H1 (cell line): ENCODE data around the gene ANKRD12. TPM values are rescaled to one million over a fixed set of nuclear protein-coding genes. Genes with fewer than 3 reads are reported as not detected.

Source experiments
- CTCF ChIA-PET: fragments of 300-600 bp; sonication (Branson Sonifier 250); formaldehyde crosslinking; loops from one replicate; lab custom pipeline; 2021; ENCODE audit not compliant: partially characterized antibody; lab: Charles Lee
- POLR2A ChIA-PET: fragments of 300-600 bp; sonication (Branson Sonifier 250); formaldehyde crosslinking; loops from one replicate; lab custom pipeline; 2021; ENCODE audit warnings: inconsistent platforms; ENCODE audit not compliant: partially characterized antibody; lab: Charles Lee
- DNase-seq, 2 experiments: peaks; one replicate each; pipeline versions ENCODE4 v3.0.0 to v3.0.0-alpha.2; 2010 to 2022; ENCODE audit warnings: low spot score in 2 of 2, low read depth in 1 of 2, mixed read lengths in 1 of 2
- FAIRE-seq: peaks from 2 replicates; lab custom pipeline; 2011; peaks lifted over from hg19 to GRCh38; lab: Jason Lieb, UNC
- H2AFZ ChIP-seq: 2 replicates; pipeline ENCODE4 v1.8.1; 2012; ENCODE audit warnings: low read length, inconsistent platforms
- H2AK5ac ChIP-seq: 2 replicates; pipeline ENCODE4 v1.6.1; 2013; ENCODE audit warnings: low read depth, low read length
- H2BK120ac ChIP-seq: replicated peaks from 2 replicates; pipeline ENCODE3; 2013; ENCODE audit warnings: low read depth, low read length, inconsistent platforms
- H2BK12ac ChIP-seq: 2 replicates; pipeline ENCODE4 v1.6.1; 2013; ENCODE audit warnings: low read depth, low read length
- H2BK15ac ChIP-seq: 2 replicates; pipeline ENCODE4 v1.6.1; 2013; ENCODE audit warnings: low read length
- H2BK20ac ChIP-seq: 2 replicates; pipeline ENCODE4 v1.6.1; 2013; ENCODE audit warnings: low read length
- H2BK5ac ChIP-seq: 2 replicates; pipeline ENCODE4 v1.6.1; 2013; ENCODE audit warnings: low read depth, low read length
- H3K14ac ChIP-seq: 2 replicates; pipeline ENCODE4 v1.6.1; 2013; ENCODE audit warnings: inconsistent platforms; ENCODE audit not compliant: insufficient read length
- H3K18ac ChIP-seq: 2 replicates; pipeline ENCODE4 v1.6.1; 2013; ENCODE audit warnings: low read length; ENCODE audit errors: extremely low read depth
- H3K23ac ChIP-seq: 2 replicates; pipeline ENCODE4 v1.6.1; 2013; ENCODE audit warnings: inconsistent platforms; ENCODE audit not compliant: insufficient read length
- H3K23me2 ChIP-seq: 2 replicates; pipeline ENCODE4 v1.6.1; 2013; ENCODE audit warnings: low read depth, low read length
- H3K27ac ChIP-seq: 2 replicates; pipeline ENCODE4 v1.6.1; 2011; ENCODE audit warnings: low read depth, low read length, inconsistent platforms
- H3K27me3 ChIP-seq, 4 experiments: replicated peaks in 1 of 4; 1 replicate in 1 of 4; 2 replicates in 3 of 4; pipeline versions ENCODE4 v1.6.1 to v1.8.1; 2011 to 2013; ENCODE audit warnings: low read length in 3 of 4, mild to moderate bottlenecking in 3 of 4, inconsistent platforms in 2 of 4, mixed read lengths in 2 of 4, moderate library complexity in 1 of 4; ENCODE audit not compliant: control insufficient read depth in 3 of 4, insufficient read depth in 3 of 4; ENCODE audit errors: extremely low read depth in 1 of 4
- H3K36me3 ChIP-seq, 4 experiments: 2 replicates each; pipeline versions ENCODE4 v1.6.1 to v1.8.1; 2011 to 2013; ENCODE audit warnings: mild to moderate bottlenecking in 4 of 4, low read length in 3 of 4, moderate library complexity in 2 of 4, control low read depth in 1 of 4, inconsistent platforms in 1 of 4; ENCODE audit not compliant: insufficient read depth in 4 of 4, control insufficient read depth in 2 of 4
- H3K4ac ChIP-seq: replicated peaks from 2 replicates; pipeline ENCODE3; 2013; ENCODE audit warnings: low read length, low read depth, mixed read lengths, inconsistent platforms; ENCODE audit not compliant: insufficient read length
- H3K4me1 ChIP-seq, 4 experiments: replicated peaks in 1 of 4; 1 replicate in 1 of 4; 2 replicates in 3 of 4; pipeline versions ENCODE4 v1.6.1 to v1.8.1; 2011 to 2013; ENCODE audit warnings: low read length in 3 of 4, inconsistent platforms in 2 of 4, mixed read lengths in 1 of 4; ENCODE audit not compliant: insufficient read depth in 4 of 4, control insufficient read depth in 3 of 4
- H3K4me2 ChIP-seq, 2 experiments: 2 replicates each; pipeline versions ENCODE4 v1.6.1 to v1.8.1; 2011 to 2013; ENCODE audit warnings: low read depth in 2 of 2, low read length in 2 of 2, control low read depth in 1 of 2, inconsistent platforms in 1 of 2, mild to moderate bottlenecking in 1 of 2; ENCODE audit not compliant: insufficient read depth in 1 of 2
- H3K4me3 ChIP-seq, 4 experiments: fragments of 200-600, 300-600 bp in 1 of 4; sonication (generic), shearing (Covaris generic), sonication (Bioruptor Twin) in 1 of 4; 2 replicates each; pipeline versions ENCODE4 v1.5.1 to v1.8.1; 2011 to 2016; ENCODE audit warnings: low read length in 4 of 4, low read depth in 3 of 4, control low read depth in 2 of 4, inconsistent platforms in 2 of 4, mild to moderate bottlenecking in 2 of 4, mixed read lengths in 1 of 4, moderate library complexity in 1 of 4; ENCODE audit not compliant: insufficient read depth in 2 of 4; ENCODE audit errors: extremely low read depth in 1 of 4
- H3K56ac ChIP-seq: replicated peaks from 2 replicates; pipeline ENCODE3; 2013; ENCODE audit warnings: low read depth, mild to moderate bottlenecking, mixed read lengths, low read length, inconsistent platforms; ENCODE audit not compliant: insufficient read length
- H3K79me1 ChIP-seq: 2 replicates; pipeline ENCODE4 v1.6.1; 2013; ENCODE audit warnings: low read depth, low read length, control low read depth
- H3K79me2 ChIP-seq, 2 experiments: 2 replicates each; pipeline versions ENCODE4 v1.6.1 to v1.8.1; 2012 to 2013; ENCODE audit warnings: low read length in 2 of 2, mild to moderate bottlenecking in 2 of 2, inconsistent platforms in 1 of 2; ENCODE audit not compliant: insufficient read depth in 2 of 2, control insufficient read depth in 1 of 2
- H3K9ac ChIP-seq, 4 experiments: replicated peaks in 1 of 4; 1 replicate in 1 of 4; 2 replicates in 3 of 4; pipeline versions ENCODE4 v1.6.1 to v1.8.1; 2011 to 2013; ENCODE audit warnings: low read depth in 3 of 4, low read length in 3 of 4, control low read depth in 2 of 4, mild to moderate bottlenecking in 2 of 4, moderate library complexity in 2 of 4, inconsistent platforms in 1 of 4; ENCODE audit errors: extremely low read depth in 1 of 4
- H3K9me3 ChIP-seq, 2 experiments: 2 replicates each; pipeline versions ENCODE4 v1.6.1 to v1.8.1; 2012 to 2013; ENCODE audit warnings: mild to moderate bottlenecking in 2 of 2, moderate library complexity in 2 of 2, control low read depth in 1 of 2, inconsistent platforms in 1 of 2, low read depth in 1 of 2, low read length in 1 of 2, mixed read lengths in 1 of 2; ENCODE audit not compliant: insufficient read depth in 2 of 2
- H4K20me1 ChIP-seq, 2 experiments: replicated peaks in 1 of 2; 2 replicates each; pipeline versions ENCODE3 to v1.8.1; 2011 to 2013; ENCODE audit warnings: inconsistent platforms in 2 of 2, low read length in 2 of 2, mild to moderate bottlenecking in 1 of 2; ENCODE audit not compliant: insufficient read depth in 2 of 2, control insufficient read depth in 1 of 2
- H4K5ac ChIP-seq: 2 replicates; pipeline ENCODE4 v1.6.1; 2013; ENCODE audit warnings: low read length, low read depth, mixed read lengths, inconsistent platforms; ENCODE audit not compliant: insufficient read length
- H4K8ac ChIP-seq: 2 replicates; pipeline ENCODE4 v1.8.0; 2013; ENCODE audit warnings: mild to moderate bottlenecking, moderate library complexity, low read length, inconsistent platforms; ENCODE audit not compliant: insufficient read depth; ENCODE audit errors: extremely low read depth
- H4K91ac ChIP-seq: replicated peaks from 2 replicates; pipeline ENCODE3; 2013; ENCODE audit warnings: low read length, mixed read lengths, inconsistent platforms; ENCODE audit not compliant: insufficient read length
- EGR1 ChIP-seq: IDR thresholded peaks from 2 replicates; pipeline ENCODE4 v1.6.1; 2011; ENCODE audit warnings: low read depth, low read length, borderline replicate concordance
- EP300 ChIP-seq, 2 experiments: IDR thresholded peaks; 1 replicate in 1 of 2; 2 replicates in 1 of 2; pipeline ENCODE4 v1.6.1; 2011 to 2012; ENCODE audit warnings: low read depth in 2 of 2, low read length in 2 of 2, mild to moderate bottlenecking in 2 of 2, borderline replicate concordance in 1 of 2, inconsistent platforms in 1 of 2, moderate library complexity in 1 of 2
- GTF2F1 ChIP-seq: IDR thresholded peaks from 2 replicates; pipeline ENCODE4 v1.6.1; 2012; ENCODE audit warnings: low read depth, low read length, improper control_type of control experiment, borderline replicate concordance
- SIRT6 ChIP-seq: IDR thresholded peaks from one replicate; pipeline ENCODE4 v1.7.1; 2012; ENCODE audit warnings: low read length, inconsistent platforms
- SRF ChIP-seq: IDR thresholded peaks from 2 replicates; pipeline ENCODE4 v1.6.1; 2011; ENCODE audit warnings: mild to moderate bottlenecking, low read depth, low read length, moderate library complexity
- TCF12 ChIP-seq: IDR thresholded peaks from 2 replicates; pipeline ENCODE4 v1.6.1; 2011; ENCODE audit warnings: low read depth, mild to moderate bottlenecking, low read length
- WGBS, 2 experiments: shearing (Covaris generic) in 1 of 2; methylation state at CpG; one replicate each; pipeline versions ENCODE4 v1.1.6 to v1.1.7; 2013 to 2015; ENCODE audit warnings: low lambda C conversion rate in 2 of 2, mixed read lengths in 2 of 2, inconsistent platforms in 1 of 2, low coverage in 1 of 2, missing lambda C conversion rate in 1 of 2; ENCODE audit not compliant: insufficient replicate concordance in 2 of 2, insufficient coverage in 1 of 2, insufficient read length in 1 of 2; ENCODE audit errors: extremely low coverage in 1 of 2, missing lambda C conversion rate in 1 of 2; 5-methylcytosine and 5-hydroxymethylcytosine counted together
- polyA plus RNA-seq, 7 experiments: library from polyadenylated mRNA; depleted of rRNA in 3 of 7; stranded (reverse) in 5 of 7; unstranded in 2 of 7; fragments of >200 nt in 5 of 7; fragments of 200-250 nt in 2 of 7; gene quantifications; 1 replicate in 5 of 7; 2 replicates in 1 of 7; 4 replicates in 1 of 7; pipeline versions ENCODE4 v1.2.1 to v1.2.3, GENCODE V29; 2011 to 2013; ENCODE audit warnings: missing spikeins in 2 of 7, mixed read lengths in 2 of 7
- total RNA-seq: library from RNA; stranded (reverse); fragmentation: NEBNext Ultra II Directional; extraction: Animal tissue kit (Norgen Biotek cat#: 25700); gene quantifications from 2 replicates; pipeline ENCODE4 v1.2.1, GENCODE V29; 2021
- TF ChIP-seq, protein P1 (sequence below), 3 experiments: IDR thresholded peaks; 1 replicate in 2 of 3; 2 replicates in 1 of 3; pipeline versions ENCODE4 v1.5.1 to v1.6.1; 2011; ENCODE audit warnings: low read length in 3 of 3, mild to moderate bottlenecking in 3 of 3, inconsistent platforms in 2 of 3, low read depth in 1 of 3, moderate library complexity in 1 of 3; ENCODE audit not compliant: insufficient read depth in 1 of 3; ENCODE audit errors: control extremely low read depth in 1 of 3

The ANKRD12 gene
- total and polyA plus RNA-seq, 2 of the 8 experiments (the other 6 are each of a cell fraction or from before 2014, with no cell fraction given): 2.6 to 37.9 TPM

DNA sequence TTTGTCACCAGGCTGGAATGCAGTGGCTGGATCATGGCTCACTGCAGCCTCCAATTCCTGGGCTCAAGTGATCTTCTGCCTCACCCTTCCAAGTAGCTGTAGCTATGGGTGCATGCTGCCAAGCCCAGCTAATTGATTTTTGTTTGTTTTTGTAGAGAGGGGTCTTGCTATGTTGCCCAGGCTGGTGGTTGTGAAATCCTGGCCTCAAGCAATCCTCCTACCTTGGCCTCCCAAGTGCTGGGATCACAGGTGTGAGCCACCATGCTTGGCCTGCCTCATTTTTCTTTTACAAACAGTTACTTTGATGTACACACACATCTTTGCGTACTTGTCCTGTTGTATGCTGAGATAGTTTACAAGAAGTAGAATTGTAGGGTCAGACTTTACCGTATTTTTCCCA lies 13.1 kb upstream of the ANKRD12 start:
- WGBS, 2 experiments: 98% methylated on average over 2 of the region's 2 CpGs; no CpG with 5 or more reads in 1 of the 2 experiments
- H3K18ac ChIP-seq: no peak overlapping the region
- H3K4me2 ChIP-seq: no peak overlapping the region
- H3K9me3 ChIP-seq: no peaks in the 10 kb centered on the region
- H3K56ac ChIP-seq: no peak overlapping the region
- FAIRE-seq: no peak
- POLR2A ChIA-PET: interaction anchor here (0.8 kb wide), 1 partner anchor 8 kb away, joined by 4 read pairs; no protein-coding TSS in a partner anchor
- H3K4ac ChIP-seq: no peak overlapping the region
- no peaks in the 10 kb centered on the region for H3K4me1 ChIP-seq
- CTCF ChIA-PET: interaction anchor here (0.6 kb wide), 1 partner anchor 74 kb away, joined by 3 read pairs; no protein-coding TSS in a partner anchor
- H3K27me3 ChIP-seq: no peaks in the 10 kb centered on the region
- 0 out of 2 replicates have a peak overlapping the region, but pooled peaks have one; percentile 51 for H4K8ac ChIP-seq
- no peak overlapping the region for H3K9ac ChIP-seq
- H2BK120ac ChIP-seq: no peak overlapping the region
- H3K36me3 ChIP-seq: peaks cover 0 to 95% (median 44%) of the 10 kb centered on the region in 4 experiments; a peak in 7 of 8 replicates
- no peak overlapping the region for H2AFZ ChIP-seq
- H4K91ac ChIP-seq: no peak overlapping the region
- no peak for TF ChIP-seq SRF
- no peak for TF ChIP-seq EP300 (IDR thresholded peaks at IDR 0.05; ENCODE audit: borderline replicate concordance in 1 of 2, low read depth in 2 of 2, low read length in 2 of 2)
- TF ChIP-seq, protein P1, sequence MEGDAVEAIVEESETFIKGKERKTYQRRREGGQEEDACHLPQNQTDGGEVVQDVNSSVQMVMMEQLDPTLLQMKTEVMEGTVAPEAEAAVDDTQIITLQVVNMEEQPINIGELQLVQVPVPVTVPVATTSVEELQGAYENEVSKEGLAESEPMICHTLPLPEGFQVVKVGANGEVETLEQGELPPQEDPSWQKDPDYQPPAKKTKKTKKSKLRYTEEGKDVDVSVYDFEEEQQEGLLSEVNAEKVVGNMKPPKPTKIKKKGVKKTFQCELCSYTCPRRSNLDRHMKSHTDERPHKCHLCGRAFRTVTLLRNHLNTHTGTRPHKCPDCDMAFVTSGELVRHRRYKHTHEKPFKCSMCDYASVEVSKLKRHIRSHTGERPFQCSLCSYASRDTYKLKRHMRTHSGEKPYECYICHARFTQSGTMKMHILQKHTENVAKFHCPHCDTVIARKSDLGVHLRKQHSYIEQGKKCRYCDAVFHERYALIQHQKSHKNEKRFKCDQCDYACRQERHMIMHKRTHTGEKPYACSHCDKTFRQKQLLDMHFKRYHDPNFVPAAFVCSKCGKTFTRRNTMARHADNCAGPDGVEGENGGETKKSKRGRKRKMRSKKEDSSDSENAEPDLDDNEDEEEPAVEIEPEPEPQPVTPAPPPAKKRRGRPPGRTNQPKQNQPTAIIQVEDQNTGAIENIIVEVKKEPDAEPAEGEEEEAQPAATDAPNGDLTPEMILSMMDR (IDR thresholded peaks at IDR 0.05; ENCODE audit: control extremely low read depth in 1 of 3, insufficient read depth in 1 of 3, low read depth in 1 of 3, low read length in 3 of 3): no peak
- no peak for TF ChIP-seq TCF12
- no peak for TF ChIP-seq EGR1
- TF ChIP-seq SIRT6: no peak
- no peak for TF ChIP-seq GTF2F1
- H3K79me1 ChIP-seq: no peaks in the 10 kb centered on the region
- H3K23me2 ChIP-seq: no peaks in the 10 kb centered on the region
- no peak overlapping the region for H3K27ac ChIP-seq
- no peak overlapping the region for H2BK5ac ChIP-seq
- no peak overlapping the region for H2AK5ac ChIP-seq
- H2BK15ac ChIP-seq: no peak overlapping the region
- no peak overlapping the region for H4K5ac ChIP-seq
- no peak overlapping the region for H2BK20ac ChIP-seq
- DNase-seq: no peak
- H3K79me2 ChIP-seq: peaks cover 0 to 26% of the 10 kb centered on the region in 2 experiments; a peak in 2 of 4 replicates
- H3K23ac ChIP-seq: no peak overlapping the region
- H3K14ac ChIP-seq: no peak overlapping the region
- H4K20me1 ChIP-seq: no peaks in the 10 kb centered on the region
- no peak overlapping the region for H2BK12ac ChIP-seq
- no peak overlapping the region for H3K4me3 ChIP-seq
